BLaER1 (cell line): ENCODE results near the gene P4HA3.

Experiments used
- H3K27ac ChIP-seq: shearing (Covaris generic); formaldehyde crosslinking; 2 replicates; pipeline ENCODE4 v1.8.1; 2022
- H3K27me3 ChIP-seq: shearing (Covaris generic); formaldehyde crosslinking; 2 replicates; pipeline ENCODE4 v1.8.1; 2022
- H3K36me3 ChIP-seq: shearing (Covaris generic); formaldehyde crosslinking; 2 replicates; pipeline ENCODE4 v1.8.1; 2022
- H3K4me1 ChIP-seq: shearing (Covaris generic); formaldehyde crosslinking; 2 replicates; pipeline ENCODE4 v1.8.1; 2022
- H3K4me2 ChIP-seq: shearing (Covaris generic); formaldehyde crosslinking; 2 replicates; pipeline ENCODE4 v1.8.1; 2022
- H3K4me3 ChIP-seq: shearing (Covaris generic); formaldehyde crosslinking; 2 replicates; pipeline ENCODE4 v1.8.1; 2022
- H3K9ac ChIP-seq: shearing (Covaris generic); formaldehyde crosslinking; 2 replicates; pipeline ENCODE4 v1.8.1; 2022
- H3K9me3 ChIP-seq: shearing (Covaris generic); formaldehyde crosslinking; 2 replicates; pipeline ENCODE4 v1.8.1; 2022
- H4K20me1 ChIP-seq: shearing (Covaris generic); formaldehyde crosslinking; 2 replicates; pipeline ENCODE4 v1.8.1; 2022
- Cebpa-rat ChIP-seq: shearing (Covaris generic); IDR thresholded peaks from 2 replicates; pipeline ENCODE4 v1.8.1; 2022

P4HA3 gene

DNA sequence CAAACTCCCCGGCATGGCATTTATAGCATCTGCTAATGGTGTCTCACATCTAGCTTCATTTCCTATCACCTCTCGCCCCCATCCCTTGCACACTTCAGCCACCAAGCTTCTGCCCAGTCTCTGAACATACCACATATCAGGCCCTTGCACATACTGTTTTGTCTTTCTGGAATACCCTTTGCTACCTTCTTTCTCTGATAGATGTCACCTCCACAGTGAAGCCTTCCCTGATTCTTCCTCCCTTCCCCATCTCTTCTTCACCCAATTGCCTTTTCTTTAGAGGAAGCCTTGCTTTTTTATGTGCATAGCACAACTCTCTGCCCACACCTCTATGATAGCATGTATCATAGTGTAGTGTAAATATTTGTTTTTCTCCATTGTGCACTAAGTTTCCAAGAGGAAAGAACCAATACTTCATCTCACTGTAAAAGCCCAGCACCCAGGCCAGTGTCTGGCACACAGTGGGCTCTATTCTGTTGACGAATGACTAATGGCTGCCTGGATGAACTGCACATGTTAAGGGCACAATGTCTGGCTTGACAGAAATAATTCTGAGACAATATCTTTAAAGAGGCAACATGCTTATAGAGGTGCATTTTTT lies 27.8 kb downstream of the P4HA3 start:
- no peak for TF ChIP-seq Cebpa-rat
- Histone ChIP-seq H3K27me3 (no peaks in the 10 kb centered on the region), H3K9me3 (peaks cover 4% of the 10 kb centered on the region; the same call in 1 of the 2 replicates), H3K4me2 (no peak overlapping the region), H4K20me1 (no peaks in the 10 kb centered on the region), H3K36me3 (no peaks in the 10 kb centered on the region), H3K27ac (no peak overlapping the region), H3K4me3 (no peak overlapping the region), H3K4me1 (no peaks in the 10 kb centered on the region), H3K9ac (no peak overlapping the region)

DNA sequence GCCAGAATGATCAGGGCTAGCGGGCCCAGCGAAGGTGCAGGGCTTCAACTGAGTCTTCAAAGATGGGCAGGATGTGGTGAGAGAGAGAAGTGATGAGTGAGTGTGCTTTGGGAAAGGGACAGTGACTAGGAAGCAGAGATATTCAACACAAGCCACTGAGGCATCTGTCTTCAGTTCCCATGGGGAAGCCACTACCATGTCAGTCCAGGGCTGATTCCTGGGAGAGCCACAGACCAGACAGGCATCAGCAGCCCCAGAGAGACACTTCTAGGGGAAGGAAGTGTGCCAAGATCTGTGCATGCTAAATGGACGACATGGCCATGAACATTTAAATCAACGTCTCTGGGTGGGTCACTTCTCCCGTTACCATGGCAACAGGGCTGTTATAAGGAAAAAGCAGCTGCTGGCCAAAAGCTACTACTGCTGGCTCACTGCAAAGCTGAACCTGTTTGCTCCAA lies 28.5 kb downstream of the P4HA3 start:
- Histone ChIP-seq H4K20me1 (no peaks in the 10 kb centered on the region), H3K27ac (no peak overlapping the region)

DNA sequence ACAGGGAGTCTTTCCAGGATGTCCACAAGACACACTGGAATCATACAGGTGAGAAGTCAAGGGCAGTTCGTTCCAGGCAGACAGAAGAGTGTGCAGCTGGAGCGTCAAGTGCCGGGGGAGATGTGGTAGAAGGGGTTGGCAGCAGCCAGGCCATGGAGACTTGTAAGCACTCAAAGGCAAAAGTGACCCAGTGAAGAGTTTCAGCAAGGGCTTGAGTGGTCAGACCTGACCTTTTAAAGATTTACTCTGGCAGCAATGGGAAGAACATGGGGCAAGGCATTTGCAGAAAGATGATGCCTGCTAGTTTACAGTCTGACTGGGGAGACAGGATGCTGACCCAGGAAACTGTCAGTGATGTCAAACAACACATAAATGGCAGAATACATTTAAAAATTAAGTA lies 29.0 kb downstream of the P4HA3 start:
- no peak overlapping the region for H3K4me2 ChIP-seq
- no peaks in the 10 kb centered on the region for H3K27me3 ChIP-seq
- H3K4me1 ChIP-seq, result no peaks in the 10 kb centered on the region
- peaks cover 4% of the 10 kb centered on the region; the same call in 1 of the 2 replicates for H3K9me3 ChIP-seq
- no peaks in the 10 kb centered on the region for H4K20me1 ChIP-seq
- no peak overlapping the region for H3K4me3 ChIP-seq
- TF ChIP-seq Cebpa-rat, result no peak
- no peak overlapping the region for H3K9ac ChIP-seq
- no peak overlapping the region for H3K27ac ChIP-seq
- no peaks in the 10 kb centered on the region for H3K36me3 ChIP-seq

More for the DNA sequence above, 28.5 kb downstream of the P4HA3 start:
- Histone ChIP-seq H3K4me2 (no peak overlapping the region), H3K4me1 (no peaks in the 10 kb centered on the region), H3K9ac (no peak overlapping the region), H3K27me3 (no peaks in the 10 kb centered on the region), H3K9me3 (peaks cover 4% of the 10 kb centered on the region; the same call in 1 of the 2 replicates), H3K36me3 (no peaks in the 10 kb centered on the region), H3K4me3 (no peak overlapping the region)
- no peak for TF ChIP-seq Cebpa-rat

DNA sequence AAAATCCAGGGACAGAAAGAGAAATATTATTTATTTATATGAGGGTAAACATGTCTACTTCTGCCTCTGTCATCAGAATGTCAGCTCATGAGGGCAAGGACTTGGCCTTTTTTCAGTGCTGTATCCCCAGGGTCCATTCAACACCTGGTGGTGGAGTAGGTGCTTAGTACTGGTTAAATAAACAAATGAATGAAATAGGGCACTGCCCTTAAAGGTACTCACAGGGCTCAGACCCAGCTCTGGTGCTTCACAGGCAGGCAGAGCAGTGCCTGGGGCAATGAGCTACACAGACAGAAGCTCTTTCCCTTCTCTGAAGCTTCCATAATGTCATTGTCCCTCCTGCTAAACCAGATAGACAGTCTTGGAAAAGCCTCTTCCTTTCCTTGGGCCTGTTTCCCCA lies 30.9 kb downstream of the P4HA3 start:
- no peak overlapping the region for H3K27ac ChIP-seq
- H3K4me1 ChIP-seq, result no peaks in the 10 kb centered on the region
- H3K9ac ChIP-seq, result no peak overlapping the region
- H4K20me1 ChIP-seq, result no peaks in the 10 kb centered on the region
- no peaks in the 10 kb centered on the region for H3K27me3 ChIP-seq
- no peak overlapping the region for H3K4me3 ChIP-seq
- peaks cover 4% of the 10 kb centered on the region; the same call in 1 of the 2 replicates for H3K9me3 ChIP-seq
- TF ChIP-seq Cebpa-rat, result no peak
- H3K4me2 ChIP-seq, result no peak overlapping the region
- H3K36me3 ChIP-seq, result no peaks in the 10 kb centered on the region

DNA sequence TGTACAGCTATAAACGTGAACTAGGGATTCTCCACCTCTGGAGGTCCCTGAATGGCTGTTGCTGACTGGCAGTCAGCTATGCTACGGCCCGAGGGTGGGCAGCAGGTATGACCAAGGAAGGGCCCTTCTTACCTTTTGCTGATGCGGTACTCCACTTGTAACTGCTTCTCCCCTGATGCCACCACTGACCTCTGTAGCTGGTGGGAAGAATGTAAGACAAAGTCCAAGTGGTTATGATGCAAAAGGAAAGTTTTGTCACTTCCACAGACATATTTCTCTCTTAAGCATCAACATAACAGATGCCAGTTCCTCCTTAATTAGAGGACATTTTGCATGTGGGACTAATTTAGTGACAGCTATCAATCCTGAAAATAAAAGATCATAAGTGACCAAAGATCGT lies 32.2 kb downstream of the P4HA3 start:
- no peak overlapping the region for H3K4me2 ChIP-seq
- no peaks in the 10 kb centered on the region for H4K20me1 ChIP-seq
- no peak overlapping the region for H3K4me3 ChIP-seq

DNA sequence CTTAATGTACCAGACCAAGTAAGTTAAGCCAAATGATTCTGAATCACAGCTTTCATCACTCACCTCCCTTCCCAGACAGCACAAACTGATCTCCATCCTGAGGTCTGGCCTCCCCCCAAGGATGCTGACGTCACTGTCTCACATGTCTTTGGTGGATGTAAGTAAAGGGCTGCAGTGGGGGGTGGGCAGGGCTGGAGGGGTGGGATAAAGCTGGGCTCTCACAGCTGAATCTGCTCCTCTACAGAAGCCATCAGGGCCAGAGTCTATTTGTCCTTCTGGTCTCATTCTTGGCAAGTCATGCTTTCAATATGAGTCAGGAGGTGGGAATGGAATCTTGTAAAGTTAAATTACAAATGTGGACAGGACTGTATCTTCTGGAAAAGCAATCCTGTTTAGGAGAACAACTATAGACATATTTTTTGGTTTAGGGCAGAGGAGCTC lies 32.7 kb downstream of the P4HA3 start:
- no peaks in the 10 kb centered on the region for H3K27me3 ChIP-seq
- no peak overlapping the region for H3K4me3 ChIP-seq
- no peak for TF ChIP-seq Cebpa-rat
- no peaks in the 10 kb centered on the region for H4K20me1 ChIP-seq
- no peak overlapping the region for H3K4me2 ChIP-seq
- no peak overlapping the region for H3K27ac ChIP-seq
- H3K36me3 ChIP-seq, result no peaks in the 10 kb centered on the region
- no peak overlapping the region for H3K9ac ChIP-seq
- H3K9me3 ChIP-seq, result peaks cover 4% of the 10 kb centered on the region; the same call in 1 of the 2 replicates
- H3K4me1 ChIP-seq, result no peaks in the 10 kb centered on the region

More for the DNA sequence above, 32.2 kb downstream of the P4HA3 start:
- Histone ChIP-seq H3K9ac (no peak overlapping the region), H3K27me3 (no peaks in the 10 kb centered on the region), H3K36me3 (no peaks in the 10 kb centered on the region), H3K9me3 (peaks cover 4% of the 10 kb centered on the region; the same call in 1 of the 2 replicates), H3K4me1 (no peaks in the 10 kb centered on the region), H3K27ac (no peak overlapping the region)
- no peak for TF ChIP-seq Cebpa-rat

DNA sequence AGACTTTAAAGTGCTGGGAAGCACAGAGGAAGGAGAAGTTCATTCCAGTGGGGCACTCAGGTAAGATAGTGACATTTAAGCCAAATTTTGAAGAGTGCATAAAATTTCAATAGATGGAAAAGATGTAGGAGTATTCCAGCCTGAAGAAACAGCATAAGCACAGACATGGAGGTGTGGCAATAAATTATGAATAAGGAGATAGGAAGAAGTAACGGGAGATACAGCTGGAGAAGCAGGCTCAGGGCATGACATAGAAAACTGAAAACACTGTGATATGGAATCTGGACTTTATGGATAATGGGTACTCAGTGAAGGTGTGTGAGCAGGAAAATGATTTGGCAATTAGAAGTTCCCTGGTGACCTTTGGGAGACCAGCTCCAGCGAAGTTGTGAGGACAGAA lies 33.3 kb downstream of the P4HA3 start:
- H3K27ac ChIP-seq, result no peak overlapping the region
- TF ChIP-seq Cebpa-rat, result no peak
- no peaks in the 10 kb centered on the region for H3K36me3 ChIP-seq
- H3K9me3 ChIP-seq, result peaks cover 4% of the 10 kb centered on the region; the same call in 1 of the 2 replicates
- H3K27me3 ChIP-seq, result no peaks in the 10 kb centered on the region
- no peak overlapping the region for H3K9ac ChIP-seq
- H4K20me1 ChIP-seq, result no peaks in the 10 kb centered on the region
- H3K4me2 ChIP-seq, result no peak overlapping the region
- H3K4me1 ChIP-seq, result no peaks in the 10 kb centered on the region
- no peak overlapping the region for H3K4me3 ChIP-seq

DNA sequence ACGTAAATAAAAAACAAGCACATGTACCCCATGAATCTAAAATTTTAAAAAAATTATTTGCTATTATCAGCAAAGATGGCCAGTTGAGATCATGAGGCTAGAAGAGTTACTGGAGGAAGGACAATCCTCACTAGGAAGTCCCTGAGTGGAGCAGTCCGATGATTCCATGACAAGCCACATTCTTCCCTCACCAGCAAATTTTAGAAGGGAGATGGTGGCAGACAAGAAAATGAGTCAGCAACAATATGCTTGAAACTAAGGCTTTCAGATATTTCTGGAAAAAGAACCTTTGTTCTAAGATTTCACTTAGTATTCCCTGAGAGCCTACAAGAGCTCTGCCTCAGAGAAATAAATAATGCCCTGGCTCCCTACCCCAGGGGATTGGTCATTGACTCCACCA lies 34.9 kb downstream of the P4HA3 start:
- Histone ChIP-seq H3K36me3 (no peaks in the 10 kb centered on the region), H3K27ac (no peak overlapping the region), H3K9me3 (peaks cover 4% of the 10 kb centered on the region; the same call in 1 of the 2 replicates), H3K27me3 (no peaks in the 10 kb centered on the region), H3K4me3 (no peak overlapping the region), H4K20me1 (no peaks in the 10 kb centered on the region), H3K9ac (no peak overlapping the region), H3K4me2 (no peak overlapping the region), H3K4me1 (no peaks in the 10 kb centered on the region)
- TF ChIP-seq Cebpa-rat, result no peak

DNA sequence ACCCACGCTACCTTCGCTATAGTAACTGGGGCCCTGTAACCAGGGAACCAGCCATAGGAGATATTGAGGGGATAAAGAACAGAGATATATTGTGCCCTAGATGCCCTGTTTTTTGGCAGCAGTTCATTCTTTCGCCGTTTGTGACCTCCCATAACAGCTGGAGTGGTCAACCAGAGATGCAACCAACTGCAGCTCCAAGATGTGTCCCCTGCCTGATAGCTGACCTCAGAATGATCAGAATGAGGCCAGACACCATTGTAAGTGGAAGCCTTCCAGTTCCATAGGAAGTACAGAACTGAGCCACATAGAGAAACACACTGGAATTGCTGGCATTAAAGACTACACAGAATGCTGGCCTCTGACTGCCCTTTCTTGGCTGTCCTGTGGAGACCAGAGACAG lies 39.2 kb downstream of the P4HA3 start:
- H3K4me2 ChIP-seq, result no peak overlapping the region
- peaks cover 10% of the 10 kb centered on the region for H3K4me1 ChIP-seq
- no peak overlapping the region for H3K4me3 ChIP-seq
- no peak for TF ChIP-seq Cebpa-rat
- H3K27me3 ChIP-seq, result no peaks in the 10 kb centered on the region
- no peak overlapping the region for H3K27ac ChIP-seq
- no peaks in the 10 kb centered on the region for H3K36me3 ChIP-seq
- H4K20me1 ChIP-seq, result no peaks in the 10 kb centered on the region
- no peaks in the 10 kb centered on the region for H3K9me3 ChIP-seq
- H3K9ac ChIP-seq, result no peak overlapping the region

DNA sequence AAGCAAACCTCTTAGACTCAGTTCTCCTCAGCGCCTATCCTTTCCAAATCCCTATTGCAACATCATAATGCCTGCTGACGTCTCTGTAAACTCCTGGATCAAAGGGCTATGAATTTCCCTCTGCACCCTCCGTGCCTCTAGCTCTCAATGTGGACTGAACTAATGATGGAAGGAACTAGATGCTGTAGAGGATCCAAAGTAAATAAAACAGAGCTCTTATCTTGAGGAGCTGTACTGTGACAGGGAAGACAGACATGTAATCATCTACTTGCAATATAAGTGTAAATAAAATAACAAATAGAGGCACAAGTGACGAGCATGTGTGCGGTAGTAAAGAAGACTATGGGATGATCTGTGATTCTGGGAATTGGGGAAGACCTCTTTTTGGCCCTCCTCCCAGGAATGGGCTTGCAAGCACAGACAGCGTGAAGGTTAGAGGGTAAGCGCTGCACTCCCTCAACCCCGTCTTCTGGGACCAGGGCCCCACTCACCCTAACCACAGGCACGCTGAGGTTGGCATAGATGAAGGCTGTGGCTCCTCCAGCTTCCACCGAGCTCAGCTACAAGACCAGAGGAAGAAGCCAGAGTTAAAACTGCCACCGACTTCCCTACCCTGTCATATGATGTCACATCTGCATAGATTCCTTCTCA lies 42.2 kb downstream of the P4HA3 start:
- H3K4me3 ChIP-seq, result no peak overlapping the region
- no peaks in the 10 kb centered on the region for H3K9me3 ChIP-seq
- H3K9ac ChIP-seq, result no peak overlapping the region
- no peaks in the 10 kb centered on the region for H4K20me1 ChIP-seq
- H3K27me3 ChIP-seq, result no peaks in the 10 kb centered on the region
- no peaks in the 10 kb centered on the region for H3K36me3 ChIP-seq
- H3K27ac ChIP-seq, result no peak overlapping the region
- no peak for TF ChIP-seq Cebpa-rat
- H3K4me1 ChIP-seq, result peaks cover 10% of the 10 kb centered on the region
- peak overlapping the region; percentile 41 for H3K4me2 ChIP-seq
